Spleen (tissue), 7 donors: Measurements from ENCODE around the gene CMA1.

Experiments used
- POLR2A ChIP-seq, 3 donors: fragments of 450-650 bp; IDR thresholded peaks; one replicate each; pipeline ENCODE4 v1.5.1; 2017; ENCODE audit warnings: antibody characterized with exemption in 3 of 3, mild to moderate bottlenecking in 1 of 3
- TF ChIP-seq, protein P1 (sequence below), 11 experiments: fragments of 200-600 bp in 7 of 11; fragments of 450-650 bp in 4 of 11; sonication (generic) in 4 of 11; IDR thresholded peaks in 8 of 11; conservative IDR thresholded peaks in 3 of 11; 1 replicate in 7 of 11; 2 replicates in 4 of 11; pipeline versions ENCODE4 v1.4.0 to v1.8.0; 2016 to 2021; ENCODE audit warnings: antibody characterized with exemption in 11 of 11, inconsistent platforms in 4 of 11, mild to moderate bottlenecking in 1 of 11
- donor health status: DM: no; HTN: no; CAD: no; lungs with moderate emphysema.
- donor health status: DM: no; HTN: no; CAD: no.
- donor health status: DM: no; HTN: no; CAD: no.

- TF ChIP-seq, protein P1, sequence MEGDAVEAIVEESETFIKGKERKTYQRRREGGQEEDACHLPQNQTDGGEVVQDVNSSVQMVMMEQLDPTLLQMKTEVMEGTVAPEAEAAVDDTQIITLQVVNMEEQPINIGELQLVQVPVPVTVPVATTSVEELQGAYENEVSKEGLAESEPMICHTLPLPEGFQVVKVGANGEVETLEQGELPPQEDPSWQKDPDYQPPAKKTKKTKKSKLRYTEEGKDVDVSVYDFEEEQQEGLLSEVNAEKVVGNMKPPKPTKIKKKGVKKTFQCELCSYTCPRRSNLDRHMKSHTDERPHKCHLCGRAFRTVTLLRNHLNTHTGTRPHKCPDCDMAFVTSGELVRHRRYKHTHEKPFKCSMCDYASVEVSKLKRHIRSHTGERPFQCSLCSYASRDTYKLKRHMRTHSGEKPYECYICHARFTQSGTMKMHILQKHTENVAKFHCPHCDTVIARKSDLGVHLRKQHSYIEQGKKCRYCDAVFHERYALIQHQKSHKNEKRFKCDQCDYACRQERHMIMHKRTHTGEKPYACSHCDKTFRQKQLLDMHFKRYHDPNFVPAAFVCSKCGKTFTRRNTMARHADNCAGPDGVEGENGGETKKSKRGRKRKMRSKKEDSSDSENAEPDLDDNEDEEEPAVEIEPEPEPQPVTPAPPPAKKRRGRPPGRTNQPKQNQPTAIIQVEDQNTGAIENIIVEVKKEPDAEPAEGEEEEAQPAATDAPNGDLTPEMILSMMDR (IDR thresholded peaks at IDR 0.05 in 8 of 11, conservative IDR thresholded peaks at IDR 0.05 in 3 of 11) = no peak
- TF ChIP-seq POLR2A (IDR thresholded peaks at IDR 0.05) = no peak
These were observed 10.8 kb upstream of the CMA1 start for GRCh38 chr14:24518851-24519250.
